NCI-H187 treated with DMSO at 0.1 percent for 48 hours (cell line): ENCODE data around the gene NMD3.
A peak's percentile ranks its signal among the peaks of the same experiment; 100 is the strongest.
"Not testable (repeated sequence)": the region's sequence is repeated elsewhere in the genome, so short reads cannot be mapped to it uniquely, and the experiment has no call there.

Experiments used
- DNase-seq: peaks from one replicate; lab custom pipeline; 2025; lab: John Stamatoyannopoulos, UW

Gene NMD3

GRCh38 chr3:161220850-161221753 is at the start of gene NMD3:
Gene NMD3 (plus strand): TSS chr3:161221311. CDS start chr3:161222014, 703 bp downstream.
- peak; percentile 55 for DNase-seq

GRCh38 chr3:161171639-161172552 is 49.2 kb upstream of the NMD3 start:
- no peak for DNase-seq

- no peak for DNase-seq
Observed at GRCh38 chr3:161175506-161175905, 45.6 kb upstream of the NMD3 start.

GRCh38 chr3:161177991-161178390 is 43.1 kb upstream of the NMD3 start:
- no peak for DNase-seq

- not testable (repeated sequence) for DNase-seq
Observed at GRCh38 chr3:161181371-161181770, 39.7 kb upstream of the NMD3 start.

GRCh38 chr3:161187046-161187445 is 34.1 kb upstream of the NMD3 start:
- DNase-seq = no peak

GRCh38 chr3:161197855-161198850 is 23.0 kb upstream of the NMD3 start:
- no peak for DNase-seq

GRCh38 chr3:161199926-161200325 is 21.2 kb upstream of the NMD3 start:
- DNase-seq = no peak

- DNase-seq = no peak
Observed at GRCh38 chr3:161203485-161204098, 17.5 kb upstream of the NMD3 start.

- DNase-seq = no peak
Observed at GRCh38 chr3:161208931-161209330, 12.2 kb upstream of the NMD3 start.

- DNase-seq = no peak
Observed at GRCh38 chr3:161212171-161212771, 8.8 kb upstream of the NMD3 start.

- no peak for DNase-seq
Observed at GRCh38 chr3:161212906-161213305, 8.2 kb upstream of the NMD3 start.

GRCh38 chr3:161213644-161214043 is 7.5 kb upstream of the NMD3 start:
- no peak for DNase-seq

- DNase-seq = no peak
Observed at GRCh38 chr3:161215185-161215584, 5.9 kb upstream of the NMD3 start.

- DNase-seq = no peak
Observed at GRCh38 chr3:161217496-161217895, 3.6 kb upstream of the NMD3 start.

GRCh38 chr3:161219495-161219894 is 1.6 kb upstream of the NMD3 start:
- DNase-seq = no peak

- no peak for DNase-seq
Observed at GRCh38 chr3:161221806-161222600, 892 bp downstream of the NMD3 start.

GRCh38 chr3:161222662-161223061 is 1.6 kb downstream of the NMD3 start:
- no peak for DNase-seq

GRCh38 chr3:161224786-161225185 is 3.7 kb downstream of the NMD3 start:
- DNase-seq = no peak
